Heart right ventricle (tissue), 16 donors: Measurements from ENCODE around the gene CISD2. TPM values are rescaled to one million over a fixed set of nuclear protein-coding genes. Genes with fewer than 3 reads are reported as not detected.
"Not testable (repeated sequence)": the region's sequence is repeated elsewhere in the genome, so short reads cannot be mapped to it uniquely, and the experiment has no call there.

Experiments used
- ATAC-seq, 8 donors: fragments of 200-7000 bp; cut with Tn5 transposase; one replicate each; pipeline ENCODE4 v1.9.1; 2020; ENCODE audit warnings: mild to moderate bottlenecking in 8 of 8, moderate library complexity in 8 of 8, moderate number of reproducible peaks in 1 of 8
- DNase-seq, 2 donors: peaks; one replicate each; pipeline ENCODE4 v3.0.0-alpha.2; 2020
- H3K27ac ChIP-seq, 10 donors: fragments of 200-600 bp; sonication (generic) in 2 of 10; one replicate each; pipeline versions ENCODE4 v1.5.0 to v1.8.0; 2020 to 2022; ENCODE audit warnings: mild to moderate bottlenecking in 3 of 10
- H3K27me3 ChIP-seq, 7 donors: fragments of 200-600 bp; one replicate each; pipeline ENCODE4 v1.8.0; 2021 to 2022; ENCODE audit warnings: mild to moderate bottlenecking in 2 of 7
- H3K36me3 ChIP-seq, 9 donors: fragments of 200-600 bp; sonication (generic) in 1 of 9; one replicate each; pipeline versions ENCODE4 v1.5.0 to v1.8.0; 2020 to 2022; ENCODE audit warnings: mild to moderate bottlenecking in 2 of 9
- H3K4me1 ChIP-seq, 9 donors: fragments of 200-600 bp; sonication (generic) in 1 of 9; one replicate each; pipeline versions ENCODE4 v1.5.0 to v1.8.0; 2020 to 2022; ENCODE audit warnings: mild to moderate bottlenecking in 4 of 9
- H3K4me3 ChIP-seq, 10 donors: fragments of 200-600 bp; sonication (generic) in 2 of 10; one replicate each; pipeline versions ENCODE4 v1.5.0 to v1.8.0; 2020 to 2022; ENCODE audit warnings: mild to moderate bottlenecking in 7 of 10, moderate library complexity in 2 of 10
- H3K9me3 ChIP-seq, 11 donors: fragments of 200-600 bp in 10 of 11; sonication (generic) in 2 of 11; one replicate each; pipeline versions ENCODE4 v1.5.0 to v1.8.0; 2013 to 2022; ENCODE audit warnings: mild to moderate bottlenecking in 2 of 11, control low read depth in 1 of 11, moderate library complexity in 1 of 11
- WGBS, 2 donors: extraction: QIAGEN DNeasy Blood & Tissue Kit; methylation state at CpG; one replicate each; pipeline ENCODE4 v1.1.7; 2013; ENCODE audit warnings: inconsistent platforms in 1 of 2; 5-methylcytosine and 5-hydroxymethylcytosine counted together
- intact Hi-C, 10 donors: fragments of 100-400 bp; cut with DNase I; formaldehyde crosslinking; loops; one replicate each; pipeline versions ENCODE4 v1.11.1 to v1.14.2; 2022
- polyA plus RNA-seq, 2 donors: library from polyadenylated mRNA; stranded (reverse); fragments of 200-250 nt; gene quantifications; one replicate each; pipeline ENCODE4 v1.2.3, GENCODE V29; 2013
- total RNA-seq, 10 donors: library from RNA; stranded (reverse); fragmentation: NEBNext Ultra II Directional in 3 of 10; extraction: Animal tissue kit (Norgen Biotek cat#: 25700) in 3 of 10; gene quantifications; one replicate each; pipeline versions ENCODE4 v1.2.1 to v1.2.4, GENCODE V29; 2021 to 2023
- TF ChIP-seq, protein P1 (sequence below), 9 donors: fragments of 200-600 bp; sonication (generic) in 2 of 9; IDR thresholded peaks; one replicate each; pipeline versions ENCODE4 v1.5.0 to v1.8.0; 2021 to 2022; ENCODE audit warnings: antibody characterized with exemption in 9 of 9, mild to moderate bottlenecking in 5 of 9, moderate library complexity in 1 of 9
- donor health status: Arrhythmogenic right ventricular cardiomyopathy.
- donor health status: ischemic (EF 13 %, LVEDD 7.1; RV severe dilation, severe dysfunction).
- donor health status: healthy with polysubstance abuse.
- donor health status: DM: no; HTN: yes; CAD: no.
- donor health status: DM: no; HTN: no; CAD: no.
- donor health status: ischemic (EF 25% LVEDD 6.9; RV normal size, moderate dysfunction).
- donor health status: ischemic (EF 25% LVEDD 5.7; RV mildly dilated, moderate dysfunction).
- donor health status: healthy.
- donor health status: DM: yes; HTN: yes; CAD: no.
- donor health status: Ischemic cardiomyopathy.
- donor health status: ischemic (EF 35%, LVEDD 5.7; RV mildly dilated, moderate dysfunction).
- donor health status: nonischemic (EF 11% LVEDD 7.7; RV severe dilation, severe dysfunction).
- donor health status: DM: yes; HTN: yes; CAD: no.
- donor health status: PGD.
- donor health status: ischemic (EF 29% LVEDD 5.4; RV normal size, mild dysfunction).
- donor health status: nonischemic (EF 23%, LVEDD 6.1; RV moderate dilation, normal function).

The CISD2 gene
- total and polyA plus RNA-seq, 12 donors = 11.0 to 31.0 (median 16.9) TPM

- Histone ChIP-seq H3K4me1 (peaks cover 0 to 5% (median 0%) of the 10 kb centered on the region in 9 donors), H3K27me3 (no peaks in the 10 kb centered on the region), H3K9me3 (no peaks in the 10 kb centered on the region), H3K36me3 (peaks cover 0 to 30% (median 0%) of the 10 kb centered on the region in 9 donors), H3K27ac (no peak overlapping the region), H3K4me3 (no peak overlapping the region)
- TF ChIP-seq, protein P1, sequence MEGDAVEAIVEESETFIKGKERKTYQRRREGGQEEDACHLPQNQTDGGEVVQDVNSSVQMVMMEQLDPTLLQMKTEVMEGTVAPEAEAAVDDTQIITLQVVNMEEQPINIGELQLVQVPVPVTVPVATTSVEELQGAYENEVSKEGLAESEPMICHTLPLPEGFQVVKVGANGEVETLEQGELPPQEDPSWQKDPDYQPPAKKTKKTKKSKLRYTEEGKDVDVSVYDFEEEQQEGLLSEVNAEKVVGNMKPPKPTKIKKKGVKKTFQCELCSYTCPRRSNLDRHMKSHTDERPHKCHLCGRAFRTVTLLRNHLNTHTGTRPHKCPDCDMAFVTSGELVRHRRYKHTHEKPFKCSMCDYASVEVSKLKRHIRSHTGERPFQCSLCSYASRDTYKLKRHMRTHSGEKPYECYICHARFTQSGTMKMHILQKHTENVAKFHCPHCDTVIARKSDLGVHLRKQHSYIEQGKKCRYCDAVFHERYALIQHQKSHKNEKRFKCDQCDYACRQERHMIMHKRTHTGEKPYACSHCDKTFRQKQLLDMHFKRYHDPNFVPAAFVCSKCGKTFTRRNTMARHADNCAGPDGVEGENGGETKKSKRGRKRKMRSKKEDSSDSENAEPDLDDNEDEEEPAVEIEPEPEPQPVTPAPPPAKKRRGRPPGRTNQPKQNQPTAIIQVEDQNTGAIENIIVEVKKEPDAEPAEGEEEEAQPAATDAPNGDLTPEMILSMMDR (IDR thresholded peaks at IDR 0.05) = no peak
- intact Hi-C loops = no loop called here
- 94% methylated on average over 2 of the region's 2 CpGs for WGBS, 2 donors
- ATAC-seq (no peak), DNase-seq (no peak)
Measured at GRCh38 chr4:102883278-102883677, 14.5 kb downstream of the CISD2 start.

GRCh38 chr4:102888570-102888969 is 19.8 kb downstream of the CISD2 start:
- H3K36me3 ChIP-seq = peaks cover 0 to 24% (median 0%) of the 10 kb centered on the region in 9 donors
- WGBS, 2 donors = 92% methylated on average over 2 of the region's 2 CpGs
- H3K27me3 ChIP-seq, DNase-seq, H3K9me3 ChIP-seq, H3K4me1 ChIP-seq, H3K27ac ChIP-seq, ATAC-seq, H3K4me3 ChIP-seq, intact Hi-C loops: not testable (repeated sequence)

GRCh38 chr4:102889866-102890265 is 21.1 kb downstream of the CISD2 start:
- H3K36me3 ChIP-seq = peaks cover 0 to 23% (median 0%) of the 10 kb centered on the region in 9 donors
- not testable (repeated sequence) for H3K4me1 ChIP-seq

GRCh38 chr4:102896547-102896946 is 27.8 kb downstream of the CISD2 start:
- H3K4me1 ChIP-seq, H3K36me3 ChIP-seq, DNase-seq, H3K27me3 ChIP-seq, H3K4me3 ChIP-seq, ATAC-seq, intact Hi-C loops, H3K9me3 ChIP-seq, H3K27ac ChIP-seq: not testable (repeated sequence)
- WGBS, 2 donors = 93 to 95% methylated on average over 5 of the region's 5 CpGs

More at GRCh38 chr4:102889866-102890265, 21.1 kb downstream of the CISD2 start:
- H3K27ac ChIP-seq, H3K27me3 ChIP-seq, H3K9me3 ChIP-seq, intact Hi-C loops, H3K4me3 ChIP-seq, ATAC-seq, DNase-seq: not testable (repeated sequence)
- WGBS, 2 donors = 96 to 97% methylated on average over 3 of the region's 3 CpGs

- H3K27me3 ChIP-seq, DNase-seq, intact Hi-C loops, H3K4me3 ChIP-seq, ATAC-seq, H3K27ac ChIP-seq, H3K4me1 ChIP-seq, H3K9me3 ChIP-seq, H3K36me3 ChIP-seq: not testable (repeated sequence)
- WGBS, 2 donors = 69 to 84% methylated on average over 3 of the region's 3 CpGs
Measured at GRCh38 chr4:102897610-102898009, 28.8 kb downstream of the CISD2 start.

DNA sequence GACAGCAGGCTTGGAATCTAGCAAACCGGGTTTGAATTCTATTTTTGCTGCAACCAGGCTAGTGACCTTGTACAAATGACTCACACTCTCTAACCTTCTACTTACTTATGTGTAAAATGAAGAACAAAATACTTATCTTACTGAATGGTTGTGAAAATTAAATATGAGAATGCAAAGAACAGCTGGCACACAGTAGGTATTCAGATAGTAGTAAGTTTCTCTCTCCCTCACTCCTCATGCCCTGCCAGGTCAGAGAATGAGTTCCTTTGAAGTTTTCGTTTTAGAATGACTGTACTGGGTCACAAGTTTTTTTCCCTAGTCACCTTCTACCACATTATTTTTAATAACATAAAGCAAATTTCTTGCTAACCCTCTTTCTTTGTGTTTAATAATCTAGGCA is 33.0 kb downstream of the CISD2 start:
- DNase-seq = no peak
- intact Hi-C loops = no loop called here
- Histone ChIP-seq H3K27me3 (no peaks in the 10 kb centered on the region), H3K36me3 (no peaks in the 10 kb centered on the region), H3K9me3 (no peaks in the 10 kb centered on the region), H3K4me3 (no peak overlapping the region), H3K27ac (no peak overlapping the region), H3K4me1 (no peaks in the 10 kb centered on the region)
- TF ChIP-seq, protein P1 (IDR thresholded peaks at IDR 0.05) = no peak
- ATAC-seq = no peak
- WGBS, 2 donors = 54 to 56% methylated on average over 2 of the region's 2 CpGs
